Left renal cortex interstitium (tissue), 4 donors: Measurements from ENCODE around the gene SDS. TPM values are rescaled to one million over a fixed set of nuclear protein-coding genes. Genes with fewer than 3 reads are reported as not detected.
"Not testable (repeated sequence)": the region's sequence is repeated elsewhere in the genome, so short reads cannot be mapped to it uniquely, and the experiment has no call there.

Experiments
- DNase-seq, 4 donors: peaks; one replicate each; pipeline ENCODE4 v3.0.0-alpha.2; 2013; ENCODE audit warnings: low read depth in 4 of 4, low spot score in 2 of 4, missing footprints in 1 of 4
- polyA plus RNA-seq, 4 donors: library from polyadenylated mRNA; unstranded; fragments of 120-200 nt; gene quantifications; one replicate each; pipeline ENCODE4 v1.2.1, GENCODE V29; 2013; ENCODE audit not compliant: insufficient read length in 4 of 4

SDS gene
- polyA plus RNA-seq, 4 donors, result 0.17 to 0.44 (median 0.35) TPM

GRCh38 chr12:113354192-113354591, 49.5 kb downstream of the SDS start:
- not testable (repeated sequence) for DNase-seq

GRCh38 chr12:113351089-113351488, 52.6 kb downstream of the SDS start:
- no peak for DNase-seq

- no peak for DNase-seq
Measured at GRCh38 chr12:113348849-113349536, 54.7 kb downstream of the SDS start.

- no peak for DNase-seq
Measured at GRCh38 chr12:113347892-113348291, 55.8 kb downstream of the SDS start.

GRCh38 chr12:113347107-113347506, 56.6 kb downstream of the SDS start:
- no peak for DNase-seq

- DNase-seq, result no peak
Measured at GRCh38 chr12:113346353-113346752, 57.3 kb downstream of the SDS start.

- no peak for DNase-seq
Measured at GRCh38 chr12:113345318-113345717, 58.4 kb downstream of the SDS start.

Other genes starting within 250 kb of the SDS start
- 10 to 100 TPM; 65.9 to 94.7 (median 85.8) TPM for gene DDX54, start 218.4 kb downstream of the SDS start, polyA plus RNA-seq
- gene RITA1, start 218.2 kb downstream of the SDS start, polyA plus RNA-seq, result 10 to 100 TPM; 14.7 to 20.1 (median 17.9) TPM
- 10 to 100 TPM; 25.0 to 49.6 (median 37.6) TPM for gene TPCN1, start 182.4 kb downstream of the SDS start, polyA plus RNA-seq
- gene SLC8B1, start 68.8 kb downstream of the SDS start, polyA plus RNA-seq, result 10 to 100 TPM; 12.3 to 18.8 (median 14.7) TPM
- gene PLBD2, start 45.3 kb downstream of the SDS start, polyA plus RNA-seq, result 10 to 100 TPM; 15.4 to 23.4 (median 18.2) TPM
- 10 to 100 TPM; 13.6 to 15.7 (median 14.3) TPM for gene SDSL, start 18.5 kb upstream of the SDS start, polyA plus RNA-seq
- gene LHX5, start 68.0 kb upstream of the SDS start, polyA plus RNA-seq, result under 1 TPM in 1 of 4 donors, not detected in 3; 0.03 TPM